Stimulated activated CD4-positive, alpha-beta T cell treated with anti-CD3 and anti-CD28 coated beads, Interleukin-12 subunit alpha, Interleukin-12 subunit beta, amount 100 ng/mL, for 4 hours (primary cell): ENCODE results near the gene ADNP.
"Not testable (repeated sequence)": the region's sequence is repeated elsewhere in the genome, so short reads cannot be mapped to it uniquely, and the experiment has no call there.

Experiments
- DNase-seq: peaks from one replicate; pipeline ENCODE4 v3.0.0-alpha.2; 2020

Gene ADNP

DNA sequence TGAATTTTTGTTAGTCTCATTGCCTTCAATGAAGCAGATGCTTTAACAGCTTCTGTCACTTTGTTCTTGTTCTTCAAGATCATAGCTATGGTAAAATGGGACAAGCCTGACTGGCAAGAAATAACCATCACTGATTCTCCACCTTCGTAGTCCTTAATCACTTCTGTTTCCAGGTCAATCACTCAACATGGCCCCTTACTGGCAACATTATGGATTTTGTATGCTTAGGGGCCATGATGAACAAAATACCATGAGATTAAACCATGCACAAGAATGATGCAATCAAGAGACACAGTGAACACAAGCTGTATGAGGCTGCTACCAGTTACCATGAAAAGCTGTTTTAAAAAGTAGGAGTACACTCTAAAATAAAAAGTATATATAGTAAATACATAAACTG, 32.8 kb downstream of the ADNP start:
- DNase-seq: no peak

DNA sequence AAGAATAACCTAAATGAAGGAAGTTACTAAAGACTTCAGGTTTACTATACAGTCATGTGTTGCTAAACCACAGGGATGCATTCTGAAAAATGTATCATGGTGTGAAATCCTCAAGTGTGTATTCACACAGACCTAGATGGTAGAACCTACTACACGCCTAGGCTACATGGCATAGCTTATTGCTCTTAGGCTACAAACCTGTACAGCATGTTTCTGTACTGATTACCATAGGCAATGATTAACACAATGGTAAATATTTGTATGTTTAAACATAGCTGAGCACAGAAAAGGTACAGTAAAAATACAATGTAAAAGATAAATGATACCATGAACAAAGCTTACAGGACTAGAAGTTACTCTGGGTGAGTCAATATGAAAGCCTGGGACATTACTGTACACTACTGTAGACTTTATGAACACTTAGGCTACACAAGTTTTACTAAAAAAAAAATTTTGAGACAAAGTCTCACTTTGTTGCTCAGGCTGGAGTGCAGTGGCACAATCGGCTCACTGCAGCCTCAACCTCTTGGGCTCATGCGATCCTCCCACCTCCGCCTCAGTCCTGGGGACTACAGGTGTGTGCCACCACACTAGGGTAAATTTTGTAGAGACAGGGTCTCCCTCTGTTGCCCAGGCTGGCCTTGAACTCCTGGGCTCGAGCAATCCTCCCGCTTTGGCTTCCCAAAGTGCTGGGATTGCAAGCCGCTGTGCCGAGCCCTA, 36.0 kb downstream of the ADNP start:
- no peak for DNase-seq

DNA sequence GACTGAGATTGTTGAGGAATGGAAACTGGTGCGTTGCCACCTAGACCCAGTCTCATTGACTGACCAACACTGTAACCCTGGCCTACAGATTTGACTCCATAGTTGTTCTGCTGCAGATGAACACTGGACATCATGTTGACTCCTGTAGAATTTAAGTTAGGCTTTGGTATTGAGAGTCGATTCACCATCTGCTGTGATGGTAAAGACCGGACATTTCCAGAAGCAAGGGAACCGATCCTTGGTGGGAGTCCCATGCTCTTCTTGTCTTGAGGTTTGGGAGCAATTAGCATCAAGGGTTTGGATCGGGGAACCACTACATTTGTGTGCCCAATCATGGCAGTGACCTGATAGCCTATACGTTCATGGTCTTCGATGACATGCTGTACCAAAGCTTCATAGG, 37.6 kb downstream of the ADNP start:
- no peak for DNase-seq

DNA sequence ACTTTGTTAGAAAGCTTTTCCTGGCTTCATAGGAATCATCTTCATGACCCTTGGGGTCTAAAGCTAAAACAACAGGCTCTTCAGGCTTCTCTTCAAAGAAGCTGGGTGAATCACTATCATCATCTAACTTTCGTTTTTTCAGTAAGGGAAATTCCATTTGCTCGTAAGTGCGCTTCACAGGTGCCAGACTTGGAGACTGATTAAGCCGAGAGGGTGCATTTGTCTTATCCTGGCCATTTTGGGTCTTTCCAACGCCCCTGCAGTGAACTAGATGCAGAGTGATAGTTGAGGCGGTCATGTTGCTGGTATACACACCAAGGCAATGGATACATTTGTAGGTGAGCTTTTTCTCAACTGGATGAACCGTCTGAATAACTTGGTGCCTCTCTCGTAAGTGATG, 38.8 kb downstream of the ADNP start:
- DNase-seq: no peak

DNA sequence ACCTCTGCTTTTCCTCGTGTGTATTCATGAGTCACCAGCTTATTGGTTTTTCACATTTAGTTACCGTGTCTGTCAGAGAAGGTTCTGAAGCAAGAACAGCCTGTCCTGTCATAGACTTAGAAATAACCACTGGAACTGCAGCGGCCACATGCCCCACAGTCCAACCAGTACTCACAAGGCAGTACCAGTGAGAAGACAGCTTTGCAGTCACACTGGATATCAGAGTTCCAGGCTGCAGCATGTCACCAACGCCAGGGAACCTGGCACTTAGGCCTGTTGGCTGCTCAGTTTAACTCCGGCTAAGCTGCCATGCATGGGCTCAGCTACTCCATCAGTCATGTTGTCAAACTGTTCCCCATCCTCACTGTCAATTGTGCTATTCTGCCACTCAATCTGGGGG, 40.1 kb downstream of the ADNP start:
- no peak for DNase-seq

DNA sequence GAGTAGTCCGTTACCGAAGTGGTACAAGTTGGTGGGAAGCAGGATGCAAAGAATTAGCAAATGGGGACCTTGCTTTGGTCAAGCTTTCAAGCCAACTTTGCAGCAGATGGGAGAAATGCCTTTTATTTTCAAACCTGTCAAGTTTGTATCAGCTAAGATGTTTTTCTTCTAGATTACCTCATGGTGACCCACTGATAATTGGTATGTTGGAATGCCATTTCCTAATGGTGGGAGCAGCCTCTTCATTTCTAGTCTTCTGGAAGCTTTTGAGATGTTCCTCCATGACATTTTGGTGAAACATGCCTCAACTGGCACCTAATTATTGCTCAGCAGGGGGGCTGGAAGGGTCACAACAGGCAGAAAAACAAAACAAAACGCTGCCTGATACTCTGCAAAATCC, 43.7 kb downstream of the ADNP start:
- DNase-seq: no peak

DNA sequence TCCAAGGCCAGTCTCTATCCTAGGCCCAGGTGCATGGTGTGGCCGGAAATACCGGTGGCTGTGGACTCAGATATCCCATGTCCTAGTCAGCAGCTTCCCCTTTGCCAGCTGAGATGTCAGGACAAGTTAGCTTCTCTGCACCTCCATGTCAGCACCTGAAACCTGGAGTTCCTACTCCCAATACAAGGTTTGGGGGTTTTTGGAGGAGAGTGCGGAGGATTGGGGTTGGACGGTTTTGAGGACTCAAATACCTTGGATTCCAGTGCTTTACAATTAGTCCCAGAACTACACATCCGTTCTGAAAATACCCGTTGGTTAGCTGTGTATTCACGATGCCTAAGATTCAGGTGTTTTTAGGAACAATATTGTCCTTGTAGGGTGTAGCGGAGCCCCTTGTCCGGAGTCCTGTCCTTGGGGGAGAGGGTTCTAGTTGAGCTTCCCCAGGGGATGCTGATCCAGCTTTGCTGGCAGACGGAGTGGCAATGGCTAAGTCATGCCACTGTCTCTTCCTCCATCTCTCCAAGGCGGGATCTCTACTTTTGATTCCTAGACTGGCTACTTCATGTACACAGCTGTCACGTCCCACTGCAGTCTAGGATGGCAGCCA, 45.0 kb downstream of the ADNP start:
- DNase-seq: no peak

DNA sequence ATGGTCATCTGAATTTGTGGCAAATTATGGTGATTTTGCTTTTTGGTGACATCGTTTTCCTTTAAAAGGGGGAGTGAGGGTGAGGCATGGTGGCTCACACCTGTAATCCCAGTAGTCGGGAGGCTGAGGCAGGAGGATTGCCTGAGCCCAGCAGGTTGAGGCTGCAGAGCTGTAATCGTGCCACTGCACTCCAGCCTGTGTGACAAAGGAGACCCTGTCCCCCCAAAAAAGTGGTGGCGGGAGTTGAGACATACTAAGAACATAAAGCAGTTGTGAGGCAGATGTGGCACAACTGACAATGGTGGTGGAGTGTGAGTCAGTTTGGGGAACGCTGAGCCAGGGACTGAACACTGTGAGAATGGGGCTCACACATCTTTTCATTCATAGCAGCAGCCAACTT, 45.5 kb downstream of the ADNP start:
- no peak for DNase-seq

DNA sequence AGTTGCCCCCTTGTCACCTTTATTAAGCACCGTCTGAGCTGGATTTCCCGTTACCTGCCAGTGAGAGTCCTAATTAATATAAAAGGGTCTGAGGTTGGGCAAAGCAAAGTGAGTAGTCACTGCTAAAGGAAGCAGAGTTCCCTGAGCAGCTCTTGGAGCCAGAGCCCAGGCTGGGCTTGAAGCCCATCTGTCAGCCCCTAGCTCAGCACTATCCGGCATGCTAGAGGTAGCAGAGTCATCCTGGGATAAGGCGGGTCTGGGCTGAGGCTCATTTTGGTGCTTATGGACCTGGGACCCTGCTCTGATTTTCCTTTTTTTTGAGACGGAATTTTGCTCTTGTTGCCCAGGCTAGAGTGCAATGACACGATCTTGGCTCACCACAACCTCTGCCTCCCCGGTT, 46.2 kb downstream of the ADNP start:
- no peak for DNase-seq

DNA sequence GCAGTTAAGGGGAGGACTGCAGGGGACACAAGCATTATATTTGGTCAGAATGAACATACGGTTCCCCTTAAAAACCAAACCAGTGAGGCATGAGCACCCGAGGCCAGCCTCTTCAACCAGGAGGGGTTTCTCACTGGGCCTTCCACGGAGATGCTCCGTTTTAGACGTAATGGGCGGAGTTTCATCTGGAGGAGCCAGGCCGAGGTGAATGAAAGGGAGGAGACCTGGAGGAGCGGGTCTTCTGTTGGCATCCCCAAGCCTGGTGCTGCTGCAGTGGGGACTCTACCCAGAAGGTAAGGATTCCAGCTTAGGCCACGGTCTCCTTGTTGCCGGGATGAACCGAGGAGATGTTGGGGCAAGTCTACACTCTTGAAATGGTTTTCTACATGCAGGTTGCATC, 47.4 kb downstream of the ADNP start:
- no peak for DNase-seq

DNA sequence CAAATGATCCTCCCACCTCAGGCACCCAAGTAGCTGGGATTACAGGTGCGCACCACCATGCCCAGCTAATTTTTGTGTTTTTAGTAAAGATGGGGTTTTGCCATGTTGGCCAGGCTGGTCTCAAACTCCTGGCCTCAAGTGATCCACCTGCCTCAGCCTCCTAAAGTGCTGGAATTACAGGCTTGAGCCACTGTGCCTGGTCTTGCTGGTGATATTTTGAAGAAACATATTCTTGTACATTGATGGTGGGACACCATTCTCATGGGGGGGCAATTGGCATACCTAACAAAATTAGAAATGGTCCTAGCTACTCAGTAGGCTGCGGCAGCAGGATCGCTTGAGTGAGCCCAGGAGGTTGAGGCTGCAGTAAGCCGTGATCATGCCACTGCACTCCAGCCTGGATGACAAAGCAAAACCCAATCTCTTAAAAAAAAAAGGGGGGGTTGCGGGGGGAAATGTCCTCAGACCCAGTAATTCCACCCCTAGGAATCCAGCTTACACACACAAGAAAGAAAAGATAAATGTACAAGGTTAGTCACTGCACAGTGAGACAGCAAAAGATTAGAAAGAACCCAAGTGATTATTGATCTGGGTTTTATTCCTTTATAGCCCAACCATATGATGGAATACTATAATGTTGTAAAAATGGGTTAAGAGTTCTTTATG, 49.3 kb downstream of the ADNP start:
- not testable (repeated sequence) for DNase-seq

DNA sequence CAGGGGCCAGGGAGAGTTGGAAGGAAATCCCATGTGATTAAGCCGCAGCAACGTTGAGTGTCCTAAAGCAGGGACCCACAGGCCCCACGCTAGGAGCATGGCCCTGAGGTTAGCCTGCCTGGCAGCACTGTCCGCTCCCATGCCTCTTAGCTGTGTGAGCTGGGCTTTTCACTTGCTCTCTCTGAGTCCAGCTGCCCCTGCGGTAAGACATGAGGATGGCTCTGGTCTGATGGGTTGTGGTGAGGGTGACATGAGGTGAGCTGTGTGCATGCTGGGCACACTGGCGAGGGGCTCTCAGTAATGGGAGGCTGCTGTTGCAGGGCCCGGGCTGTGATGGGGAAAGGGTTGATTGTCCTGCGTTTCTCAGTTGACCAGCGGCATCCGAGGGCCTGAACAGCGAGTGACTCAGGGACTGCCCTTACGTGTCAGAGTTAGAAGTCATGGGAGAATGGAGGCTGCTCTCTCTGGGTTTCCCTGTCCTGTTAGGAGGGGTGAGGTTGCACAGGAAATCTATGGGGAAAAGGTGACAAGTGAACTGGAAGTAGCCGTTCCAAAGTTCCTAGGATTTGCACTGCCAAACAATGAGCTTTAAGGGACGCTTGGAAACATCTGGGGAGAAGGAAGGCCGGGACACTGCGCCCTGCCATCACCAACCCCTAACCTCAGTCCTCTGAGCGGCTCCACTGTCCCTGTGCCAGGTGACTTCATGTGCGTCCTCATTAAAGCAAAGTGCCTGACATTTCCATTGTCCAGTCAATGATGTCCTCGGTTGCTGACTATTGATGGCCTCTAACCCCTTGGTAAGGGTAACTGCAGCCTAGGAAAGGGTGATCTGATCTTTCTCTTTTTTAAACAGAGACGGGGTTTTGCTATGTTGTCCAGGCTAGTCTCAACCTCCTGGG, 51.3 kb downstream of the ADNP start:
- no peak for DNase-seq

DNA sequence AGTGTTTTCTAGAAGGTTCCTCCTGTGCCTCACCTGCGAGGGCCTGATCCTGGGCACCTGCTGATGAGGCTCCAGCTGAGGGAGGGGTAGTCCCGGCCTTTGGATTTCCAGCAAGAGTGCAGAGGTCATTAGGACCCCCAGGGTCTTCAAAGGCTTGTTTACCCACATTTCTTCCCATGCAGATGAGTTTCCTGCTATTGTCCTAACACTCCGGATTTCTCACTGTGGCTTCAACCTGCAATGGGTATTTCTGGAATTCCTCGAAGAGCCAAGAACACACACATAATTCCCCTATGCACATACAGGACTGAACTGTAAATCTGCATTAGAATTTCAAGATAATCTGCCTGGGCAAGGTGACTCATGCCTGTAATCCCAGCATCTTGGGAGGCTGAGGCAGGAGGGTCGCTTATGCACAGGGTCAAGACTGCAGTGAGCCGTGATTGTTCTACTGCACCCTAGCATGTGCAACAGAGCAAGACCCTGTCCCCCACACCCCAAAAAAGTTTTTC, 53.9 kb downstream of the ADNP start:
- DNase-seq: no peak

DNA sequence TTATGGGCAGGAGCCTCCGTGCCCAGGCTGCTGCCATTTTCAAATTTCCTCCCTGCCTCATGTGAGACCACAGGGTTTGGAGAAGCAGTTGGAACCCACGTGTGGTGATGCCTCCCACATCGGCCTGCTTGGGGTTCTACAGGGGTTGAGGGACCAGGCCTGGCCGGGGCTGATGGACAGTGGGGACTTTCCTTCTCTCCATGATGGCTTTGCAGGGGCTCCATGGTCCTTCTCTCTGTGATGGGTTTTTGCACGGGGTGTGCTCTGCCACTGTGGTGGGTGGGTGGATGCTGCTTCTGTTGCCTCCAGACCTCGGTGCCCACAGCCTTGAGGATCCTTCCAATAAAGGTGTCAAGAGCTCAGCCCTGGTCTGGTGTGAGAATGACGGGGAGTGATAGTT, 54.4 kb downstream of the ADNP start:
- no peak for DNase-seq

DNA sequence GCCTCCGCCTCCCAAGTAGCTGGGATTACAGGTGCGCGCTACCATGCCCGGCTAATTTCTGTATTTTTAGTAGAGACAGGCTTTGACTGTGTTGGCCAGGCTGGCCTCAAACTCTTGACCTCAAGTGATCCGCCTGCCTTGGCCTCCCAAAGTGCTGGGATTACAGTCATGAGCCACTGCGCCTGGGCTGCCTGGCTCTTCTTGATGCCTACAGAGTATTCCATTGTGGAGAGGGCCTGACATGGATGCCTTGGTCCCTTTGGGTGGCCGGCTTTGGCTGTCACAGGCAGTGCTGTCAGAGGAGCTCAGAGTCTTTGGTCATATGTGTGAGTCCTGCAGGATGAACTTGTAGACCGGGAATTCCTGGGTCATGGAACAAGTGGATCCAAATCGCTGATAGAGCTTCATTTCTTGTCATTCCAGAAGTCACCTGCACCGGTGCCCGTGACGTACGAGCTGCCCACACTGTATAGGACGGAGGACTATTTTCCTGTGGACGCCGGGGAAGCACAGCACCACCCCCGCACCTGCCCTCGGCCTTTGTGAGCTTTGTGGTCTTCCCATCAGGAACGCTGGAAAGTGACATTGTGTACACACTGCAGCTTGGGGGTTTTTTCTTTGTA, 55.1 kb downstream of the ADNP start:
- no peak for DNase-seq

DNA sequence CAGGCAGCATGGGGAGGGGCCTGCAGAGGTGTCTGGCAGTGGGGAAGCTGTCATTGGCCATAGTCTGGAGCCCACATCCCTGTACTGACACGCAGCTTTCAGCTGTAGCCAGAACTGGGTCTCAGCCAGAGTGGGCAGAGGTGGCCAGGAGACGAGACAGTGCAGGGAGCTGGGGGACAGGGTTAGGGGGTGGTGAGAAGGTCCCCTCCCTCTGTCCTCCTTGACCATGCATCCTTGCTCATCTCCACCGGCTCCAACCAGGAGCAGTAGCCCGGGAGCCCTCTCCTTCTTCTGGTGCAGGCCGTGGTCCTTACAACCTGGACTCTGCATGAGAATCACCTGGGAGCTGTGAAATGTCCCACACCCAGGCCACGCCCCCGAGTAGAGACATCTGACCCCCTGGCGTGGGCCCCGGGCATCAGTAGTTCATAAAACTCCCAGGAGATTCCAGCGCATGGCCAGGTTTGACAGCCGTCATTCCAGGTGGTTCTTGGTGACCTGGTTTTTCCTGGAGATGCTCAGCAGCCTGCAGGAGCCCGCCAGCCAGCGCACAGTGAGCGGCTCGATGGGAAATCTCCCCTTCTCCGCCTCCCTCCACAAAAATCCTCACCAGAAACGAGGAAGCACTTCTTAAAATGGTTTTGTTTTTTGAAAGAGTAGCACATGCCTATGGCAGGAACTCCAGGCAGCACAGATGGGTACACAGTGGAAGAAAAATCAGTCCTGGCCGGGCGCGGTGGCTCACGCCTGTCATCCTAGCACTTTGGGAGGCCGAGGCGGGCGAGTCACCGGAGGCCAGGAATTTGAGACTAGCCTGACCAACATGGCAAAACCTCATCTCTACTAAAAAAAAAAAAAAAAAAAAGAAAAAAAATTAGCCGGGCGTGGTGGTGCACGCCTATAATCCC, 56.2 kb downstream of the ADNP start:
- no peak for DNase-seq

DNA sequence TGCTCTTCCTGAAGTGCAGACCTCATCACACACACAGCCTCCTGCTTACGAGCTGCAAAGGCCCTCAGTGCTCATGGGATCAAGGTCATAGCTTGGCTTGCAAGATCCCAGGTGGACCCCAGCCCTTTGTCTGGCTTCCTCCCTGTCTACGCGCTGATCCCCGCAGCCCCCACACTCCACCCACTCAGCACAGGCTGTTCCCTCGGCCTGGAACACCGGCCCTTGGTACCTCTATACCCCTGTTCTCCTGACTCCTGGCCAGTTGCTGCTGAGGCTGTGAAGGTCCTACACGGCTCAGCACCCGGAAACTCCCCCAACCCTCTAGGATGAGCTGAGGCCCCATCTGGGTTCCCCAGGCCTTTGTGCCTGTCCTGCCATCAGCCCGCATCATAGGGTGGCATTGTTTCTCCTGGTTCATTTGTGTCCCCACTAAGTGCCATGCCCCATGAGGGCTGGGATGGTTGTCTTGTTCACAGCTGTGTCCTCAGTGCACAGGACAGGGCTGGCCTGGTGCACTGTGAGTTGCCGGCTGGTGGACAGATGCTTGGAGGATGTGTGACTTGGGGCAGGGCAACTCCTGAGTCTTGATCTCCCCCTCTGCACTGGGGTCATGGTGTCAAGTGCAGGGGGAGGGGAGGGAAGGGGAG, 57.0 kb downstream of the ADNP start:
- no peak for DNase-seq

DNA sequence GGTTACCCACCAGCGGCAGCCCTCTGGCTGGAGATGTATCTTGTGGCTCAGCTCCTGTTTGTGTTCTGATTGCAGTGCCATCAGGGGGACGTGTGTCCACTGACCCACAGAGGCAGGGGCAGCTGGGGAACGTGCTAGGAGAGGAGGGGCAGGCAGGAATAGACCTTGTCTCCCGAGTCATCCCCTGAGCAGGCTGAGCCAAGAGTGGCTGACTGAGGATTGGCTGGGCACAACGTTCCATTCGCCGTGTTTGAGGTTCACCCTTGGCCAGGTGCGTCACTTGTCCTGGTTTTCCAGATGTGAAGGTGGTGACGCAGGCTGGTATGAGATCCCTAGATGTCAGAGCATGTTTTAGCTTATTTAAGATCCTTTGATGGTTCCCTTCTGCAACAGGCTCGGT, 57.7 kb downstream of the ADNP start:
- DNase-seq: no peak

DNA sequence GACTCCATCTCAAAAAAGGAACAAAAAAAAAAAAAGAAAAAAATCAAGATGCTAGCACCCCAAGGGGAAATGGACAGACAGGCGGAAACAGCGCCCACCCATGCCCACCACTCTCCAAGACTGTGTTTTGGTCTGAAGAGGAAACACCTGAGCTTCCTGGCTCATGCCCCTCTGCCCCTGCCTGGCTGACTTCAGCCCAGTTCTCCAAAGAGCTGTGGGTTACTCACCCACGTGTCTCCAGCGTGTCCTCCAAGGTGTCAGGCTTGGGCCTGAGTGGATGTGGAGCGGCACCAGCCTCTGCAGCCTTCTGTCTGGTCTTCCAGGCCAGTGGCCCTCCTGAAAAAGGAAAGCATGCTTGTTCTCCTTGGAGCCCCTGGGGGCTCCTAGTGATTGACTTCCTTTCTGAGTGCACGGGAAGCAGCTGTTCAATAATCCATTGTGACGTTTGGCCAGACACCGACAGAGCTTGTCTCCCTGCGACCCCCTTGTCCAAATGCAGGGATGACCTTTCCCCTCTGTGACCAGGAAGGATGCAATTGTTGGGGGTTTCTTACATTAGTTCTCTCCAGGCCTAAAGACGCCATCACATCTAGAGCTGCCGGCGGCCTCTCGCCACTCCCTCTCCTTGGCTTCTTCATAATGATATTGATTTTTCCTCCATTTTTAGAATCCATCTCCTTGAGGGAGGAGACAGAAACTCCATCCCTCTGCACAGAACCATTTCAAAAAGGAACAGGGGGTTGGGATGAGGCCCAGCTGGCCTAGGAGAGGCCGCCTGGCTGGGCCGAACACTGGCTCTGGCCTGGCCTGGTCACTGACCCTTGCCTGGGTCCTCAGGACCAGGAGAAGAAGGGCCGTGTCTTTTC, 58.4 kb downstream of the ADNP start:
- no peak for DNase-seq

DNA sequence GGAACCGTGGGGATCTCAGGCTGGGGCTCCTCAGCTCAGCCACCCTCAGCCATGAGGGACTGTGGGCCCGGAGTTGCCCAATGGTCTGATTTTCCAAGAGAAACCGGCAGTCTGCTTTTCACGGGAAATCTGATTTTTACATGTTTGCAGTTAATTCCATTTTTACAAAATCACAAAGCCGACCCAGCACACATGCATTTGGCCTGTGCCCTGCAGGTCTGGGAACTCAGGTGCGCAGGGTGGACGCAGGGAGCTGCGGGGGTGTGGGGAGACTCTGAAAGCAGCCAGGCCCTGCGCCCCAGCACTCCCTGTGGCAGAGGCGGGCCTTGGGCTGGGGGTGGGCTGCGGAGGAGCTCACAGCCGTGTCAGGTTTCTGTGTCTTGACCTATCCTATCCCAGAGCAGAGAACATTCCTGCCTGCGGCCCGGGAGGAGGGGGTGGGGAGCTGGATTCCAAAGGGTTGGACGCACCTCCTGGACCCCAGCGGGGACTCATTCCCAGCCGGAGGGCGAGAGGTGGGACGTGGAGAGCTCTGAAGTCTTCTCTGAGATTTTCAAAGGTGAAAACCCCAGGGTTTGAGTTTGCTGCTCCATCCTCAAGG, 60.6 kb downstream of the ADNP start:
- no peak for DNase-seq
